ENCODE results near the gene ZFYVE28. TPM values are rescaled to one million over a fixed set of nuclear protein-coding genes. Genes with fewer than 3 reads are reported as not detected.

Gene ZFYVE28
- total RNA-seq, 1 donor: 10.5 TPM

- peak; percentile 90 for DNase-seq (ENCODE audit: insufficient read length, low spot score, missing footprints)
- no peaks in the 10 kb centered on the region for H3K36me3 ChIP-seq (ENCODE audit: insufficient read depth, low read length)
- H3K79me2 ChIP-seq (ENCODE audit: insufficient read depth, low read length): no peaks in the 10 kb centered on the region
- H3K4me3 ChIP-seq (ENCODE audit: insufficient read depth, low read length): no peak overlapping the region
- no peaks in the 10 kb centered on the region for H3K4me1 ChIP-seq (ENCODE audit: insufficient read depth, low read length)
- no peaks in the 10 kb centered on the region for H4K20me1 ChIP-seq (ENCODE audit: insufficient read depth, low read length)
- H3K27me3 ChIP-seq (ENCODE audit: insufficient read depth, low read length): no peaks in the 10 kb centered on the region
- H3K4me2 ChIP-seq (ENCODE audit: insufficient read depth, low read length): no peak overlapping the region
- no peaks in the 10 kb centered on the region for H3K9me3 ChIP-seq (ENCODE audit: low read depth, low read length)
- H2AFZ ChIP-seq (ENCODE audit: low read length): no peak overlapping the region
- H3K27ac ChIP-seq (ENCODE audit: low read depth, low read length): no peak overlapping the region
- TF ChIP-seq CTCF (IDR thresholded peaks at IDR 0.05; ENCODE audit: extremely low read depth, low read depth, low read length): no peak
Observed at GRCh38 chr4:2300431-2301224, 117.8 kb downstream of the ZFYVE28 start.

- no peak overlapping the region for H2AFZ ChIP-seq (ENCODE audit: low read length)
- DNase-seq (ENCODE audit: insufficient read length, low spot score, missing footprints): no peak
- H3K79me2 ChIP-seq (ENCODE audit: insufficient read depth, low read length): no peaks in the 10 kb centered on the region
- no peak overlapping the region for H3K27ac ChIP-seq (ENCODE audit: low read depth, low read length)
- no peak overlapping the region for H3K4me3 ChIP-seq (ENCODE audit: insufficient read depth, low read length)
- H4K20me1 ChIP-seq (ENCODE audit: insufficient read depth, low read length): no peaks in the 10 kb centered on the region
- TF ChIP-seq CTCF (IDR thresholded peaks at IDR 0.05; ENCODE audit: extremely low read depth, low read depth, low read length): no peak
- H3K9me3 ChIP-seq (ENCODE audit: low read depth, low read length): no peaks in the 10 kb centered on the region
- no peaks in the 10 kb centered on the region for H3K4me1 ChIP-seq (ENCODE audit: insufficient read depth, low read length)
- H3K4me2 ChIP-seq (ENCODE audit: insufficient read depth, low read length): no peak overlapping the region
- no peaks in the 10 kb centered on the region for H3K27me3 ChIP-seq (ENCODE audit: insufficient read depth, low read length)
- H3K36me3 ChIP-seq (ENCODE audit: insufficient read depth, low read length): no peaks in the 10 kb centered on the region
Observed at GRCh38 chr4:2299794-2300193, 118.7 kb downstream of the ZFYVE28 start.

- no peaks in the 10 kb centered on the region for H3K27me3 ChIP-seq (ENCODE audit: insufficient read depth, low read length)
- H3K4me1 ChIP-seq (ENCODE audit: insufficient read depth, low read length): no peaks in the 10 kb centered on the region
- no peaks in the 10 kb centered on the region for H3K9me3 ChIP-seq (ENCODE audit: low read depth, low read length)
- H3K36me3 ChIP-seq (ENCODE audit: insufficient read depth, low read length): no peaks in the 10 kb centered on the region
- no peak overlapping the region for H3K27ac ChIP-seq (ENCODE audit: low read depth, low read length)
- DNase-seq (ENCODE audit: insufficient read length, low spot score, missing footprints): peak; percentile 77
- no peak overlapping the region for H2AFZ ChIP-seq (ENCODE audit: low read length)
- no peaks in the 10 kb centered on the region for H3K79me2 ChIP-seq (ENCODE audit: insufficient read depth, low read length)
- H3K4me3 ChIP-seq (ENCODE audit: insufficient read depth, low read length): no peak overlapping the region
- no peak overlapping the region for H3K4me2 ChIP-seq (ENCODE audit: insufficient read depth, low read length)
- H4K20me1 ChIP-seq (ENCODE audit: insufficient read depth, low read length): no peaks in the 10 kb centered on the region
- no peak for TF ChIP-seq CTCF (IDR thresholded peaks at IDR 0.05; ENCODE audit: extremely low read depth, low read depth, low read length)
Observed at GRCh38 chr4:2298532-2298991, 119.9 kb downstream of the ZFYVE28 start.

GRCh38 chr4:2297606-2298531 lies 120.6 kb downstream of the ZFYVE28 start:
- Histone ChIP-seq H3K27ac (ENCODE audit: low read depth, low read length) (no peak overlapping the region), H2AFZ (ENCODE audit: low read length) (no peak overlapping the region), H3K36me3 (ENCODE audit: insufficient read depth, low read length) (no peaks in the 10 kb centered on the region), H3K4me3 (ENCODE audit: insufficient read depth, low read length) (no peak overlapping the region), H3K4me2 (ENCODE audit: insufficient read depth, low read length) (no peak overlapping the region), H3K79me2 (ENCODE audit: insufficient read depth, low read length) (no peaks in the 10 kb centered on the region), H3K9me3 (ENCODE audit: low read depth, low read length) (no peaks in the 10 kb centered on the region), H3K27me3 (ENCODE audit: insufficient read depth, low read length) (no peaks in the 10 kb centered on the region), H4K20me1 (ENCODE audit: insufficient read depth, low read length) (no peaks in the 10 kb centered on the region), H3K4me1 (ENCODE audit: insufficient read depth, low read length) (no peaks in the 10 kb centered on the region)
- TF ChIP-seq CTCF (IDR thresholded peaks at IDR 0.05; ENCODE audit: extremely low read depth, low read depth, low read length): no peak
- DNase-seq (ENCODE audit: insufficient read length, low spot score, missing footprints): peak; percentile 81

All from osteoblast (primary cell).